K562 (cell line): ENCODE results near the gene ZFYVE21. TPM values are rescaled to one million over a fixed set of nuclear protein-coding genes. Genes with fewer than 3 reads are reported as not detected.

Experiments
- ATAC-seq: fragments of 200-7000 bp; cut with Tn5 transposase; 3 replicates; pipeline ENCODE4 v1.9.1; 2020; ENCODE audit warnings: moderate library complexity
- BruUV-seq: library from RNA; stranded (reverse); fragments of 400-500 nt; replicated peaks from 2 replicates; lab custom pipeline; 2021; lab: Mats Ljungman, UMichigan
- CTCF ChIA-PET: fragments of 300-600 bp; formaldehyde crosslinking; extraction: SDS; loops from one replicate; lab custom pipeline; 2021; ENCODE audit warnings: low intra/inter-chr PET ratio; lab: Yijun Ruan, JAX
- POLR2A ChIA-PET: fragments of 300-600, 350-650 bp; sonication (Branson Sonifier 250); formaldehyde crosslinking; extraction: SDS; loops from one replicate; lab custom pipeline; 2021; ENCODE audit warnings: antibody characterized with exemption, inconsistent platforms; lab: Yijun Ruan, JAX
- DNase-seq, 4 experiments: peaks; one replicate each; pipeline versions ENCODE4 v3.0.0 to v3.0.0-alpha.2; 2011 to 2018; ENCODE audit warnings: low spot score in 3 of 4, mixed read lengths in 3 of 4; ENCODE audit errors: extremely low read depth in 1 of 4
- FAIRE-seq: peaks from 2 replicates; lab custom pipeline; 2011; peaks lifted over from hg19 to GRCh38; lab: Jason Lieb, UNC
- H2AFZ ChIP-seq: 2 replicates; pipeline ENCODE4 v1.6.0; 2011; ENCODE audit warnings: low read depth, low read length, control low read depth, inconsistent platforms
- H3K27ac ChIP-seq: fragments of 200-600 bp; 3 replicates; pipeline ENCODE4 v1.8.0; 2011; ENCODE audit warnings: low read depth, mild to moderate bottlenecking, control low read depth, inconsistent platforms, low read length, moderate library complexity, mixed read lengths; ENCODE audit errors: extremely low read depth
- H3K27me3 ChIP-seq, 2 experiments: fragments of 300-600 bp in 1 of 2; 2 replicates in 1 of 2; 3 replicates in 1 of 2; pipeline versions ENCODE4 v1.6.0 to v1.8.0; 2011; ENCODE audit warnings: inconsistent platforms in 2 of 2, low read length in 2 of 2, mild to moderate bottlenecking in 1 of 2, mixed read lengths in 1 of 2, moderate library complexity in 1 of 2; ENCODE audit not compliant: control insufficient read depth in 2 of 2, insufficient read depth in 2 of 2
- H3K36me3 ChIP-seq: fragments of 300-600 bp; 3 replicates; pipeline ENCODE4 v1.8.0; 2011; ENCODE audit warnings: mild to moderate bottlenecking, low read length, inconsistent platforms; ENCODE audit not compliant: control insufficient read depth, insufficient read depth
- H3K4me1 ChIP-seq, 2 experiments: fragments of 200-600 bp in 1 of 2; replicated peaks in 1 of 2; 2 replicates in 1 of 2; 3 replicates in 1 of 2; pipeline versions ENCODE4 v1.5.1 to v1.8.0; 2011; ENCODE audit warnings: inconsistent platforms in 2 of 2, low read length in 2 of 2, mild to moderate bottlenecking in 1 of 2, mixed read lengths in 1 of 2, moderate library complexity in 1 of 2; ENCODE audit not compliant: control insufficient read depth in 2 of 2, insufficient read depth in 2 of 2
- H3K4me2 ChIP-seq: 2 replicates; pipeline ENCODE4 v1.6.1; 2011; ENCODE audit warnings: low read length, control low read depth, inconsistent platforms, mixed read lengths; ENCODE audit not compliant: insufficient read depth
- H3K4me3 ChIP-seq: fragments of 200-600 bp; sonication (generic), shearing (Covaris generic); 2 replicates; pipeline ENCODE4 v1.5.1; 2016; ENCODE audit warnings: control low read depth, inconsistent platforms
- H3K79me2 ChIP-seq: fragments of 200-600 bp; 3 replicates; pipeline ENCODE4 v1.8.0; 2011; ENCODE audit warnings: low read length, inconsistent platforms; ENCODE audit not compliant: control insufficient read depth, insufficient read depth
- H3K9ac ChIP-seq, 2 experiments: 2 replicates each; pipeline versions ENCODE4 v1.6.0 to v1.6.1; 2011; ENCODE audit warnings: low read depth in 2 of 2, low read length in 2 of 2, control low read depth in 1 of 2, inconsistent platforms in 1 of 2, mild to moderate bottlenecking in 1 of 2, mixed read lengths in 1 of 2; ENCODE audit not compliant: insufficient read depth in 1 of 2
- H3K9me1 ChIP-seq: one replicate; pipeline ENCODE4 v1.6.0; 2011; ENCODE audit warnings: inconsistent platforms, mild to moderate bottlenecking, low read length, moderate library complexity; ENCODE audit not compliant: control insufficient read depth, insufficient read depth
- H3K9me3 ChIP-seq: replicated peaks from 2 replicates; pipeline ENCODE4 v1.5.1; 2011; ENCODE audit warnings: low read depth, low read length, inconsistent platforms; ENCODE audit not compliant: control insufficient read depth, insufficient read depth
- H4K20me1 ChIP-seq: replicated peaks from 2 replicates; pipeline ENCODE4 v1.6.1; 2011; ENCODE audit warnings: low read length, inconsistent platforms, mixed read lengths; ENCODE audit not compliant: control insufficient read depth, insufficient read depth
- ARHGAP35 ChIP-seq: fragments of 450-650 bp; IDR thresholded peaks from 2 replicates; pipeline ENCODE4 v1.6.1; 2018; ENCODE audit not compliant: partially characterized antibody
- ATF1 ChIP-seq, 2 experiments: fragments of 450-650 bp in 1 of 2; IDR thresholded peaks; 2 replicates each; pipeline ENCODE4 v1.6.1; 2016; ENCODE audit warnings: missing compliant biosample characterization in 1 of 2, missing genetic modification characterization in 1 of 2
- KLF13 ChIP-seq: fragments of 450-650 bp; IDR thresholded peaks from 2 replicates; pipeline ENCODE4 v1.6.1; 2016; ENCODE audit warnings: missing genetic modification characterization, low read depth, mild to moderate bottlenecking, missing compliant biosample characterization, moderate library complexity, borderline replicate concordance
- LARP7 ChIP-seq: fragments of 450-650 bp; IDR thresholded peaks from 2 replicates; pipeline ENCODE4 v1.6.1; 2016
- MBD2 ChIP-seq: sonication (generic); IDR thresholded peaks from 2 replicates; pipeline ENCODE4 v1.6.1; 2016; ENCODE audit warnings: low read depth, borderline replicate concordance
- RFX1 ChIP-seq: fragments of 450-650 bp; IDR thresholded peaks from 2 replicates; pipeline ENCODE4 v1.6.1; 2016; ENCODE audit warnings: mild to moderate bottlenecking, moderate library complexity
- TEAD4 ChIP-seq, 2 experiments: sonication (generic) in 1 of 2; formaldehyde crosslinking in 1 of 2; IDR thresholded peaks; 2 replicates each; pipeline versions ENCODE4 v1.6.1 to v1.8.0; 2012 to 2022; ENCODE audit warnings: borderline replicate concordance in 1 of 2, inconsistent platforms in 1 of 2, low read length in 1 of 2, mild to moderate bottlenecking in 1 of 2, missing genetic modification reagents in 1 of 2
- TFE3 ChIP-seq: fragments of 450-650 bp; formaldehyde crosslinking; IDR thresholded peaks from 2 replicates; pipeline ENCODE4 v1.4.0; 2020; ENCODE audit warnings: mild to moderate bottlenecking, mixed read lengths
- ZC3H11A ChIP-seq: IDR thresholded peaks from 2 replicates; pipeline ENCODE4 v1.6.1; 2012; ENCODE audit warnings: low read depth, low read length, improper control_type of control experiment
- ZFX ChIP-seq: sonication (generic); formaldehyde crosslinking; IDR thresholded peaks from 2 replicates; pipeline ENCODE4 v1.8.0; 2022; ENCODE audit warnings: mild to moderate bottlenecking, missing genetic modification reagents, moderate library complexity
- ZKSCAN3 ChIP-seq: fragments of 250-450 bp; sonication (Bioruptor Pico); IDR thresholded peaks from 2 replicates; pipeline ENCODE4 v1.4.0; 2020
- ZNF217 ChIP-seq: sonication (generic); formaldehyde crosslinking; IDR thresholded peaks from 2 replicates; pipeline ENCODE4 v1.8.0; 2022; ENCODE audit warnings: mild to moderate bottlenecking, missing genetic modification reagents
- WGBS: fragments of 100-300 bp; shearing (Covaris generic); methylation state at CpG from one replicate; pipeline ENCODE4 v1.1.6; 2016; ENCODE audit warnings: low coverage, mixed read lengths; ENCODE audit not compliant: insufficient coverage; ENCODE audit errors: missing lambda C conversion rate; 5-methylcytosine and 5-hydroxymethylcytosine counted together
- in situ Hi-C: fragments of 300-500 bp; cut with MboI; formaldehyde crosslinking; loops from 4 replicates; pipeline ENCODE4 v1.15.0; 2018; ENCODE audit warnings: inconsistent platforms, mixed read lengths
- intact Hi-C: fragments of 100-400 bp; cut with micrococcal nuclease; formaldehyde crosslinking; loops from 2 replicates; pipeline ENCODE4 v1.14.2; 2022
- polyA plus RNA-seq, 8 experiments: library from polyadenylated mRNA; depleted of rRNA in 4 of 8; stranded (reverse) in 5 of 8; unstranded in 3 of 8; fragments of >200 nt; fragmentation: Nextera tagmentation in 2 of 8; fragmentation: Illumina TruSeq in 1 of 8; extraction: Ambion mirVana in 2 of 8; extraction: Trizol in 1 of 8; gene quantifications; 2 replicates each; pipeline versions ENCODE4 v1.2.1 to v1.2.3, GENCODE V29; 2011 to 2014; ENCODE audit warnings: inconsistent platforms in 1 of 8, missing spikeins in 1 of 8
- total RNA-seq, 7 experiments: library from RNA; depleted of rRNA in 6 of 7; stranded (reverse); fragments of >200 nt in 6 of 7; fragmentation: Illumina TruSeq in 2 of 7; extraction: Trizol in 2 of 7; gene quantifications; 2 replicates each; pipeline versions ENCODE4 v1.2.1 to v1.2.3, GENCODE V29; 2011 to 2021; ENCODE audit warnings: low replicate concordance in 1 of 7
- TF ChIP-seq, protein P1 (sequence below): fragments of 200-800 bp; sonication (Bioruptor generic); IDR thresholded peaks from 2 replicates; pipeline ENCODE4 v1.6.1; 2016; ENCODE audit warnings: missing genetic modification characterization, missing compliant biosample characterization

Gene ZFYVE21
- total and polyA plus RNA-seq, 9 of the 15 experiments (the other 6 are each of a cell fraction or from before 2014, with no cell fraction given): 0.90 to 23.1 (median 15.6) TPM

DNA sequence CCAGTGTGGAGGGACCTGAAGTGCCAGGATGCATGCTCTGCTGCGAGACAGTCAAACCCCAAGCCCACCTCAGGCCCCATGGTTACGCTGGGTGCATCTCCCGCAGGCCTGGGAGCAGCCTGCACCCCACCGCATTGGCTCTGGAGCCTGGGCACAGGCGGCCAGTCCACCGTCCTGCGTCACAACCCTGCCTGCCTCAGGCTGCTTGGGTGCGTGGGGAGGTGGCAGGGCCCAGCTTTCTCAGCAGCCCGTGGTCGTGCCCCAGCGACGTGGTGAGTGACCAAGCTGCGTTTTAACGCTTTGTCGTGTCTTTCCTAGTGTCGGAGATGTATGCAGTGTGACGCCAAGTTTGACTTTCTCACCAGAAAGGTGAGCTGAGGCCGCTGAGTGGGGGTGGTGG is 10.9 kb downstream of the ZFYVE21 start:
- peaks cover 33% of the 10 kb centered on the region for H3K79me2 ChIP-seq
- in situ Hi-C loops (no loop called here), intact Hi-C loops (no loop called here)
- peaks cover 10 to 56% of the 10 kb centered on the region in 2 experiments; a peak in 4 of 5 replicates for H3K4me1 ChIP-seq
- POLR2A ChIA-PET: interaction anchor here (1.8 kb wide), 1 partner anchor 11 kb away, joined by 6 read pairs; the partner anchor contains the start of genes XRCC3 and ZFYVE21
- no peak for TF ChIP-seq ZFX
- TF ChIP-seq ZKSCAN3: no peak
- TF ChIP-seq ATF1 (CRISPR knock-in tag; IDR thresholded peaks at IDR 0.05): no peak
- TF ChIP-seq ATF1 (tag; IDR thresholded peaks at IDR 0.05): no peak
- TF ChIP-seq ZNF217 (CRISPR knock-in tag): no peak
- TF ChIP-seq ZC3H11A: no peak
- TF ChIP-seq MBD2: no peak
- no peak for TF ChIP-seq RFX1
- no peak for TF ChIP-seq ARHGAP35
- no peak for TF ChIP-seq KLF13 (tag)
- TF ChIP-seq LARP7: no peak
- no peak for TF ChIP-seq TEAD4 (IDR thresholded peaks at IDR 0.05; ENCODE audit: low read length)
- TF ChIP-seq TEAD4 (CRISPR knock-in tag; IDR thresholded peaks at IDR 0.05; ENCODE audit: borderline replicate concordance): no peak
- no peak for TF ChIP-seq TFE3 (CRISPR knock-in tag)
- TF ChIP-seq, protein P1, sequence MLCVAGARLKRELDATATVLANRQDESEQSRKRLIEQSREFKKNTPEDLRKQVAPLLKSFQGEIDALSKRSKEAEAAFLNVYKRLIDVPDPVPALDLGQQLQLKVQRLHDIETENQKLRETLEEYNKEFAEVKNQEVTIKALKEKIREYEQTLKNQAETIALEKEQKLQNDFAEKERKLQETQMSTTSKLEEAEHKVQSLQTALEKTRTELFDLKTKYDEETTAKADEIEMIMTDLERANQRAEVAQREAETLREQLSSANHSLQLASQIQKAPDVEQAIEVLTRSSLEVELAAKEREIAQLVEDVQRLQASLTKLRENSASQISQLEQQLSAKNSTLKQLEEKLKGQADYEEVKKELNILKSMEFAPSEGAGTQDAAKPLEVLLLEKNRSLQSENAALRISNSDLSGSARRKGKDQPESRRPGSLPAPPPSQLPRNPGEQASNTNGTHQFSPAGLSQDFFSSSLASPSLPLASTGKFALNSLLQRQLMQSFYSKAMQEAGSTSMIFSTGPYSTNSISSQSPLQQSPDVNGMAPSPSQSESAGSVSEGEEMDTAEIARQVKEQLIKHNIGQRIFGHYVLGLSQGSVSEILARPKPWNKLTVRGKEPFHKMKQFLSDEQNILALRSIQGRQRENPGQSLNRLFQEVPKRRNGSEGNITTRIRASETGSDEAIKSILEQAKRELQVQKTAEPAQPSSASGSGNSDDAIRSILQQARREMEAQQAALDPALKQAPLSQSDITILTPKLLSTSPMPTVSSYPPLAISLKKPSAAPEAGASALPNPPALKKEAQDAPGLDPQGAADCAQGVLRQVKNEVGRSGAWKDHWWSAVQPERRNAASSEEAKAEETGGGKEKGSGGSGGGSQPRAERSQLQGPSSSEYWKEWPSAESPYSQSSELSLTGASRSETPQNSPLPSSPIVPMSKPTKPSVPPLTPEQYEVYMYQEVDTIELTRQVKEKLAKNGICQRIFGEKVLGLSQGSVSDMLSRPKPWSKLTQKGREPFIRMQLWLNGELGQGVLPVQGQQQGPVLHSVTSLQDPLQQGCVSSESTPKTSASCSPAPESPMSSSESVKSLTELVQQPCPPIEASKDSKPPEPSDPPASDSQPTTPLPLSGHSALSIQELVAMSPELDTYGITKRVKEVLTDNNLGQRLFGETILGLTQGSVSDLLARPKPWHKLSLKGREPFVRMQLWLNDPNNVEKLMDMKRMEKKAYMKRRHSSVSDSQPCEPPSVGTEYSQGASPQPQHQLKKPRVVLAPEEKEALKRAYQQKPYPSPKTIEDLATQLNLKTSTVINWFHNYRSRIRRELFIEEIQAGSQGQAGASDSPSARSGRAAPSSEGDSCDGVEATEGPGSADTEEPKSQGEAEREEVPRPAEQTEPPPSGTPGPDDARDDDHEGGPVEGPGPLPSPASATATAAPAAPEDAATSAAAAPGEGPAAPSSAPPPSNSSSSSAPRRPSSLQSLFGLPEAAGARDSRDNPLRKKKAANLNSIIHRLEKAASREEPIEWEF: no peak
- TF ChIP-seq, all 486 proteins: peak for 0
- Histone ChIP-seq H3K36me3 (peaks cover 49% of the 10 kb centered on the region; the same call in 1 of the 3 replicates), H4K20me1 (no peaks in the 10 kb centered on the region), H3K9ac (no peak overlapping the region; a peak in 1 of 4 replicates), H3K27ac (no peak overlapping the region), H3K4me3 (no peak overlapping the region), H3K4me2 (no peak overlapping the region), H2AFZ (no peak overlapping the region), H3K27me3 (no peaks in the 10 kb centered on the region), H3K9me1 (no peaks in the 10 kb centered on the region), H3K9me3 (no peaks in the 10 kb centered on the region)
- no TSS peak for BruUV-seq
- ATAC-seq (no peak), FAIRE-seq (no peak), DNase-seq (no peak)
- WGBS: 96% methylated on average over 6 of the region's 18 CpGs
- CTCF ChIA-PET: no interaction called here
